Liver (tissue), 9 donors: Measurements from ENCODE around the gene MRTFB. TPM values are rescaled to one million over a fixed set of nuclear protein-coding genes. Genes with fewer than 3 reads are reported as not detected.
"Not testable (repeated sequence)": the region's sequence is repeated elsewhere in the genome, so short reads cannot be mapped to it uniquely, and the experiment has no call there.

Experiments
- DNase-seq: peaks from one replicate; pipeline ENCODE4 v3.0.0-alpha.2; 2017; ENCODE audit warnings: low spot score
- H3K27ac ChIP-seq, 2 donors: one replicate each; pipeline ENCODE4 v1.7.0; 2013; ENCODE audit warnings: inconsistent platforms in 2 of 2, low read length in 2 of 2, control low read depth in 1 of 2, low read depth in 1 of 2, mild to moderate bottlenecking in 1 of 2
- H3K27me3 ChIP-seq, 4 donors: one replicate each; pipeline versions ENCODE4 v1.6.1 to v1.7.0; 2013; ENCODE audit warnings: low read length in 3 of 4, inconsistent platforms in 1 of 4, mild to moderate bottlenecking in 1 of 4, moderate library complexity in 1 of 4; ENCODE audit not compliant: control insufficient read depth in 4 of 4, insufficient read depth in 4 of 4
- H3K36me3 ChIP-seq, 4 donors: one replicate each; pipeline versions ENCODE4 v1.6.1 to v1.7.0; 2013; ENCODE audit warnings: low read length in 3 of 4, mild to moderate bottlenecking in 3 of 4, low read depth in 1 of 4, moderate library complexity in 1 of 4; ENCODE audit not compliant: control insufficient read depth in 4 of 4, insufficient read depth in 3 of 4
- H3K4me1 ChIP-seq, 4 donors: one replicate each; pipeline versions ENCODE4 v1.6.1 to v1.7.0; 2013; ENCODE audit warnings: low read length in 3 of 4, mild to moderate bottlenecking in 3 of 4, moderate library complexity in 1 of 4; ENCODE audit not compliant: control insufficient read depth in 4 of 4, insufficient read depth in 4 of 4
- H3K4me3 ChIP-seq, 3 donors: one replicate each; pipeline versions ENCODE4 v1.6.1 to v1.7.0; 2013; ENCODE audit warnings: low read length in 3 of 3, control low read depth in 1 of 3, low read depth in 1 of 3, mild to moderate bottlenecking in 1 of 3
- H3K9ac ChIP-seq, 2 donors: one replicate each; pipeline ENCODE4 v1.7.0; 2013; ENCODE audit warnings: low read length in 2 of 2, mild to moderate bottlenecking in 2 of 2, moderate library complexity in 2 of 2, control low read depth in 1 of 2, low read depth in 1 of 2
- H3K9me3 ChIP-seq, 4 donors: one replicate each; pipeline versions ENCODE4 v1.6.1 to v1.7.0; 2013; ENCODE audit warnings: low read length in 3 of 4; ENCODE audit not compliant: control insufficient read depth in 4 of 4
- CTCF ChIP-seq: fragments of 150-350 bp; IDR thresholded peaks from 2 replicates; pipeline ENCODE4 v1.5.1; 2017; ENCODE audit warnings: improper control_type of control experiment, low read depth, low read length; ENCODE audit not compliant: missing input control
- EGR1 ChIP-seq, 2 donors: IDR thresholded peaks; 2 replicates each; pipeline ENCODE4 v1.6.1; 2016 to 2018; ENCODE audit warnings: antibody characterized with exemption in 2 of 2, low read depth in 2 of 2
- FOXA1 ChIP-seq: IDR thresholded peaks from 2 replicates; pipeline ENCODE4 v1.6.1; 2016; ENCODE audit warnings: antibody characterized with exemption
- GABPA ChIP-seq, 2 donors: IDR thresholded peaks in 1 of 2; conservative IDR thresholded peaks in 1 of 2; 2 replicates each; pipeline ENCODE4 v1.6.1; 2016; ENCODE audit warnings: antibody characterized with exemption in 2 of 2, mild to moderate bottlenecking in 1 of 2, moderate library complexity in 1 of 2
- HNF4A ChIP-seq, 2 donors: conservative IDR thresholded peaks; 2 replicates each; pipeline ENCODE4 v1.6.1; 2016; ENCODE audit warnings: antibody characterized with exemption in 2 of 2, mild to moderate bottlenecking in 2 of 2
- JUND ChIP-seq, 2 donors: IDR thresholded peaks; 2 replicates each; pipeline ENCODE4 v1.6.1; 2016; ENCODE audit warnings: antibody characterized with exemption in 2 of 2
- NR2F2 ChIP-seq: IDR thresholded peaks from 2 replicates; pipeline ENCODE4 v1.6.1; 2016; ENCODE audit warnings: antibody characterized with exemption
- RAD21 ChIP-seq, 2 donors: IDR thresholded peaks; 2 replicates each; pipeline ENCODE4 v1.6.1; 2016; ENCODE audit warnings: antibody characterized with exemption in 2 of 2, mild to moderate bottlenecking in 2 of 2
- SP1 ChIP-seq: IDR thresholded peaks from 2 replicates; pipeline ENCODE4 v1.6.1; 2018; ENCODE audit warnings: antibody characterized with exemption, mild to moderate bottlenecking
- YY1 ChIP-seq: IDR thresholded peaks from 2 replicates; pipeline ENCODE4 v1.6.1; 2016; ENCODE audit warnings: antibody characterized with exemption, mild to moderate bottlenecking
- ZBTB33 ChIP-seq: IDR thresholded peaks from 2 replicates; pipeline ENCODE4 v1.6.1; 2016; ENCODE audit warnings: antibody characterized with exemption
- WGBS: extraction: QIAGEN DNeasy Blood & Tissue Kit; methylation state at CpG from one replicate; pipeline ENCODE4 v1.1.7; 2013; 5-methylcytosine and 5-hydroxymethylcytosine counted together
- polyA plus RNA-seq, 2 donors: library from polyadenylated mRNA; stranded (reverse) in 1 of 2; unstranded in 1 of 2; fragments of 200-250 nt in 1 of 2; fragments of >200 nt in 1 of 2; fragmentation: Nextera tagmentation in 1 of 2; extraction: Ambion mirVana in 1 of 2; gene quantifications; one replicate each; pipeline versions ENCODE4 v1.2.1 to v1.2.3, GENCODE V29; 2013 to 2015
- total RNA-seq, 2 donors: library from RNA; depleted of rRNA; stranded (reverse); fragments of >200 nt; gene quantifications; one replicate each; pipeline ENCODE4 v1.2.3, GENCODE V29; 2014
- TF ChIP-seq, protein P1 (sequence below): IDR thresholded peaks from 2 replicates; pipeline ENCODE4 v1.6.1; 2016; ENCODE audit warnings: antibody characterized with exemption, mild to moderate bottlenecking
- TF ChIP-seq, protein P2 (sequence below): IDR thresholded peaks from 2 replicates; pipeline ENCODE4 v1.6.1; 2016; ENCODE audit warnings: antibody characterized with exemption
- TF ChIP-seq, protein P3 (sequence below): IDR thresholded peaks from 2 replicates; pipeline ENCODE4 v1.6.1; 2016; ENCODE audit warnings: antibody characterized with exemption
- donor health status: healthy.
- donor health status: healthy.
- donor health status: healthy.
- donor health status: healthy.
- donor health status: healthy.

The MRTFB gene, protein sequence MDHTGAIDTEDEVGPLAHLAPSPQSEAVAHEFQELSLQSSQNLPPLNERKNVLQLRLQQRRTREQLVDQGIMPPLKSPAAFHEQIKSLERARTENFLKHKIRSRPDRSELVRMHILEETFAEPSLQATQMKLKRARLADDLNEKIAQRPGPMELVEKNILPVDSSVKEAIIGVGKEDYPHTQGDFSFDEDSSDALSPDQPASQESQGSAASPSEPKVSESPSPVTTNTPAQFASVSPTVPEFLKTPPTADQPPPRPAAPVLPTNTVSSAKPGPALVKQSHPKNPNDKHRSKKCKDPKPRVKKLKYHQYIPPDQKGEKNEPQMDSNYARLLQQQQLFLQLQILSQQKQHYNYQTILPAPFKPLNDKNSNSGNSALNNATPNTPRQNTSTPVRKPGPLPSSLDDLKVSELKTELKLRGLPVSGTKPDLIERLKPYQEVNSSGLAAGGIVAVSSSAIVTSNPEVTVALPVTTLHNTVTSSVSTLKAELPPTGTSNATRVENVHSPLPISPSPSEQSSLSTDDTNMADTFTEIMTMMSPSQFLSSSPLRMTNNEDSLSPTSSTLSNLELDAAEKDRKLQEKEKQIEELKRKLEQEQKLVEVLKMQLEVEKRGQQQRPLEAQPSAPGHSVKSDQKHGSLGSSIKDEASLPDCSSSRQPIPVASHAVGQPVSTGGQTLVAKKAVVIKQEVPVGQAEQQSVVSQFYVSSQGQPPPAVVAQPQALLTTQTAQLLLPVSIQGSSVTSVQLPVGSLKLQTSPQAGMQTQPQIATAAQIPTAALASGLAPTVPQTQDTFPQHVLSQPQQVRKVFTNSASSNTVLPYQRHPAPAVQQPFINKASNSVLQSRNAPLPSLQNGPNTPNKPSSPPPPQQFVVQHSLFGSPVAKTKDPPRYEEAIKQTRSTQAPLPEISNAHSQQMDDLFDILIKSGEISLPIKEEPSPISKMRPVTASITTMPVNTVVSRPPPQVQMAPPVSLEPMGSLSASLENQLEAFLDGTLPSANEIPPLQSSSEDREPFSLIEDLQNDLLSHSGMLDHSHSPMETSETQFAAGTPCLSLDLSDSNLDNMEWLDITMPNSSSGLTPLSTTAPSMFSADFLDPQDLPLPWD
- 10 to 100 TPM in 1 of 2 donors, 1 to 10 TPM in 1; 5.7 to 14.2 TPM for total RNA-seq
- polyA plus RNA-seq, result 1 to 10 TPM; 4.1 to 5.9 TPM

GRCh38 chr16:14070877-14071575, at the start of gene MRTFB:
Gene MRTFB, plus strand, starts transcription at chr16:14071319. Its CDS starts 69,288 bp downstream, at chr16:14140607.
- TF ChIP-seq FOXA1, result no peak
- TF ChIP-seq, protein P1, sequence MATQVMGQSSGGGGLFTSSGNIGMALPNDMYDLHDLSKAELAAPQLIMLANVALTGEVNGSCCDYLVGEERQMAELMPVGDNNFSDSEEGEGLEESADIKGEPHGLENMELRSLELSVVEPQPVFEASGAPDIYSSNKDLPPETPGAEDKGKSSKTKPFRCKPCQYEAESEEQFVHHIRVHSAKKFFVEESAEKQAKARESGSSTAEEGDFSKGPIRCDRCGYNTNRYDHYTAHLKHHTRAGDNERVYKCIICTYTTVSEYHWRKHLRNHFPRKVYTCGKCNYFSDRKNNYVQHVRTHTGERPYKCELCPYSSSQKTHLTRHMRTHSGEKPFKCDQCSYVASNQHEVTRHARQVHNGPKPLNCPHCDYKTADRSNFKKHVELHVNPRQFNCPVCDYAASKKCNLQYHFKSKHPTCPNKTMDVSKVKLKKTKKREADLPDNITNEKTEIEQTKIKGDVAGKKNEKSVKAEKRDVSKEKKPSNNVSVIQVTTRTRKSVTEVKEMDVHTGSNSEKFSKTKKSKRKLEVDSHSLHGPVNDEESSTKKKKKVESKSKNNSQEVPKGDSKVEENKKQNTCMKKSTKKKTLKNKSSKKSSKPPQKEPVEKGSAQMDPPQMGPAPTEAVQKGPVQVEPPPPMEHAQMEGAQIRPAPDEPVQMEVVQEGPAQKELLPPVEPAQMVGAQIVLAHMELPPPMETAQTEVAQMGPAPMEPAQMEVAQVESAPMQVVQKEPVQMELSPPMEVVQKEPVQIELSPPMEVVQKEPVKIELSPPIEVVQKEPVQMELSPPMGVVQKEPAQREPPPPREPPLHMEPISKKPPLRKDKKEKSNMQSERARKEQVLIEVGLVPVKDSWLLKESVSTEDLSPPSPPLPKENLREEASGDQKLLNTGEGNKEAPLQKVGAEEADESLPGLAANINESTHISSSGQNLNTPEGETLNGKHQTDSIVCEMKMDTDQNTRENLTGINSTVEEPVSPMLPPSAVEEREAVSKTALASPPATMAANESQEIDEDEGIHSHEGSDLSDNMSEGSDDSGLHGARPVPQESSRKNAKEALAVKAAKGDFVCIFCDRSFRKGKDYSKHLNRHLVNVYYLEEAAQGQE, result no peak
- no peak for TF ChIP-seq HNF4A (conservative IDR thresholded peaks at IDR 0.05)
- no peak for TF ChIP-seq JUND (IDR thresholded peaks at IDR 0.05)
- TF ChIP-seq ZBTB33, result peak; percentile 47
- no peak for TF ChIP-seq NR2F2
- no peak for TF ChIP-seq CTCF
- TF ChIP-seq YY1, result peak; percentile 80
- TF ChIP-seq EGR1 (IDR thresholded peaks at IDR 0.05; ENCODE audit: low read depth in 2 of 2), result no peak
- no peak for TF ChIP-seq GABPA (IDR thresholded peaks at IDR 0.05 in 1 of 2, conservative IDR thresholded peaks at IDR 0.05 in 1 of 2)
- TF ChIP-seq RAD21 (IDR thresholded peaks at IDR 0.05), result peak; percentile 27 to 43
- no peak for TF ChIP-seq SP1
- TF ChIP-seq, protein P2, sequence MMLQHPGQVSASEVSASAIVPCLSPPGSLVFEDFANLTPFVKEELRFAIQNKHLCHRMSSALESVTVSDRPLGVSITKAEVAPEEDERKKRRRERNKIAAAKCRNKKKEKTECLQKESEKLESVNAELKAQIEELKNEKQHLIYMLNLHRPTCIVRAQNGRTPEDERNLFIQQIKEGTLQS, result no peak
- TF ChIP-seq, protein P3, sequence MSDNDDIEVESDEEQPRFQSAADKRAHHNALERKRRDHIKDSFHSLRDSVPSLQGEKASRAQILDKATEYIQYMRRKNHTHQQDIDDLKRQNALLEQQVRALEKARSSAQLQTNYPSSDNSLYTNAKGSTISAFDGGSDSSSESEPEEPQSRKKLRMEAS, result no peak
- peaks cover 3 to 22% (median 12%) of the 10 kb centered on the region in 4 donors for H3K4me1 ChIP-seq
- DNase-seq, result peak; percentile 80
- peak within 1 kb of the TSS; percentile 60 to 81 for H3K9ac ChIP-seq
- H3K27me3 ChIP-seq, result no peaks in the 10 kb centered on the region
- no peaks in the 10 kb centered on the region for H3K36me3 ChIP-seq
- no peaks in the 10 kb centered on the region for H3K9me3 ChIP-seq
- under 1% methylated on average over 86 of the region's 86 CpGs for WGBS
- H3K27ac ChIP-seq, result peak within 1 kb of the TSS; percentile 81
- H3K4me3 ChIP-seq, result peak within 1 kb of the TSS; percentile 76 to 96 (median 88)

DNA sequence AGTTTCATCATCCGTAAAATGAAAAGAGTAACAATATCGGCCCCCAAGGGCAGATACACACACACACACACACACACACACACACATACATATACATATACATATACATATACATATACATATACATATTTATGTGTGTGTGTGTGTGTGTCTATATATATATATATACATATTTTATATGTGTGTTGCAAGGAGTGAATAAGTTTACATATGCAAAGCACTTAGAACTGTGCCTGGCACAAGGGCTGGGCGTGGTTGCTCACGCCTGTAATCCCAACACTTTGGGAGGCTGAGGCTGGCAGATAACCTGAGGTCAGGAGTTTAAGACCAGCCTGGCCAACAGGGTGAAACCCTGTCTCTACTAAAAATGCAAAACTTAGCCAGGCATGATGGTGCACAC, 47.6 kb upstream of the MRTFB start:
- 92% methylated on average over 4 of the region's 4 CpGs for WGBS
- not testable (repeated sequence) for DNase-seq

More for the DNA sequence above, 47.6 kb upstream of the MRTFB start:
- not testable (repeated sequence) for H3K4me3 ChIP-seq, H3K27ac ChIP-seq, H3K4me1 ChIP-seq, H3K9me3 ChIP-seq, H3K9ac ChIP-seq, H3K36me3 ChIP-seq, H3K27me3 ChIP-seq
